ENCODE measurements around the gene TMEM98. TPM values are rescaled to one million over a fixed set of nuclear protein-coding genes. Genes with fewer than 3 reads are reported as not detected.
"Not testable (repeated sequence)": the region's sequence is repeated elsewhere in the genome, so short reads cannot be mapped to it uniquely, and the experiment has no call there.

Gene TMEM98
- total RNA-seq, 1 donor from 2014 or later, result 56.6 TPM

DNA sequence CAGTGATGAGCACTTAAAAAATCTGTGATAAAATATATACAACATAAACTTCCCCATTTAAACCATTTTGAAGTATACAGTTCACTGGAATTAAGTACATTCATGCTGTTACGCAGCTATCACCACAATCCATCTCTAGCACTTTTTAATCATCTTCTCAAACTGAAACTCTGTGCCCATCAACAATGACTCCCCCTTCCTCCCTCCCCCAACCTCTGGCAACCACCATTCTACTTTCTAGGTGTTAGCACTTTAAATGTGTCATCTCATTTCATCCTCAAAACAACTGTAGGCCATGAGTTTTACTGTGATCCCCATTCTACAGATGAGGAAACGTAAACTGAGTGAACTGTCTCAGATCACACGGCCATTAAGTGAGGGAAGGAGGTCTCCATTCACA, 13.8 kb upstream of the TMEM98 start:
- no peak for DNase-seq (ENCODE audit: low read depth in 2 of 2)

DNA sequence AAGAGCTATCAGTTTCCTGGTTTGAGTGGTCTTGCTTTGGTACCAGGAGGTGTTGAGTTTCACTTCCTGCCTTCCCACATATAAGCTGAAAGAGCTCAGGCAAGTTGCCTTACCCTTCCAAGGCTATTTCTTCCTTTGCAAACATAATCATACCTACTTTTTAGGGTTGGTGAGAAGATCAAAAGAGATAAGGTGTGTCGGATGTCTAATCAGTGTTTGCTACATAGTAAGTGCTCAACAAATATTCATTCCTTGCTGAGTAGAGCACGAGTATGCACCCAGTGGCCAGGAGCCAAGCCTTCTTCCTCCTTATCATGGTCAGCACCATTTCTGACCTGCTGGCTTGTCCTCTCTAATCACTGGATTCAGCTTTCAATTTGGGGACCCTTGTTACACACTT, 12.7 kb upstream of the TMEM98 start:
- no peak for DNase-seq (ENCODE audit: low read depth in 2 of 2)

DNA sequence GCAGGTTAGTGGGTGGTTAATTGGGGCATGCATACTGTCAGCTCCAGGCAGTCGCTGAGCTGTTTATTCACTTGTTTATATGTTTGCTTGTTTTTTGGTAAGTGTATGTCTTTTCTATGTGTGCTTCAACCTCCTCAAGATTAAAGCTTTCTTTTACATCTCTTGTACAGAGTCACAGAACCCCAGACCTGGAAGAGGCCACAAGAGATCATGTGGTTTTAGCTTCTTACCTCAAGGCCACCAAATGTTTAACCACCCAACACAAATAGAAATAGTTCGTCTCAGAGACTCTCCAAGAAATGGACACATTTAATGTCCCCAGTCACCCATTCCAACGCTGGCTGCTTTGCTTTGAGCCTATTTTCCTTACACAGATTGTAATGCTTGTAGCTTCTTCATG, 11.8 kb upstream of the TMEM98 start:
- DNase-seq (ENCODE audit: low read depth in 2 of 2), result no peak

DNA sequence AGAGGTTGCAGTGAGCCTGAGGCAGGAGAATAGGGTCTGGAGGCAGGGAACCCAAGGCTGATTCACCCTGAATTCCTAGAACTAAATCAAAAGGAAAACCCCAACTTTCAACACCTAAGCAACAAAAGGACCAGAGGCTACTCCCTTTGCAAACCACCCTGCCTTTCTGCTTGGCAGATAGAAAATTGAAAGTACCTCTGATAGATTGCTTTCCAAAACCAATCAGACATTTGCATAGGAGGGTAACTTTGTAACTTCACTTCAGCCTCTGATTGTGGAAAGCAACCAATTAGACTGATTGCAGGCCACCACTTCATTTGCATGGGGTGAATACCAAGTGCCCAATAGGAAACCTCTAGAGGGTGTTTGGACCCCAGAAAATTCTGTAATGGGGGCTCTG, 10.9 kb upstream of the TMEM98 start:
- no peak for DNase-seq (ENCODE audit: low read depth in 2 of 2)

DNA sequence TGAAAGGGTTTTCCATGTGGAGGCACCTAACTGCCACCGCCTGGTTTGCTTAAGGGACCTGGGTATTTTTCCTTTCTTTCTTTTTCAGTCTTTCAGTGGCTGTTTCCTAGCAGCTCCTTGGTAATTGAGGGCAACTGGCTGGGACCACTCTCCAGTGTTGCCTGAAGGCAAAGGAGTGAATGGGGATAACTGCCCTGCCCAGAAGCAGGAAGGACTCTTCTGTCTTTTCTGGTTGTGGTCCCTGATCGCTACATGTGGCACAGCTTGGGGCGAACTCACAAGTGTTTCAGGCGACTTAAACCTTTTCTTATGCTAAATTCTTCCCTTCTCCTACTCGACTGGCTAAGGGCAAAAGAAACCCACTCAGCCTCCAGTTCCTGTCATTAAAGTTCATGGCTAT, 10.1 kb upstream of the TMEM98 start:
- no peak for DNase-seq (ENCODE audit: low read depth in 2 of 2)

DNA sequence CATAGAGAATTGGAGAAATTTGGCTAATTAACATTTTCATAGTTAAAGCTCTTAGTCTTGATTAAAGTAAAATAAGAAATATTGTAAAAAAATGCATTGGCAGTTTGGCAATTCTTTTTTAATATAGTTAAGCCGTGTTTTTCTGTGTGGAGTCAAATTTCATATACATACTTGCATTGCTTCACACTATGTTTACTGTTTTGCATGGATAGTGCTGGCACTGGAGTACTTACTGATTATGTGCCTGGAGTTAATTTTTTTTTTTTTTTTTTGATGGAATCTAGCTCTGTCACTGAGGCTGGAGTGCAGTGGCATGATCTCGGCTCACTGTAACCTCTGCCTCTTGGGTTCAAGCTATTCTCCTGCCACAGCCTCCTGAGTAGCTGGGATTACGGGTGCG, 8.1 kb upstream of the TMEM98 start:
- DNase-seq (ENCODE audit: low read depth in 2 of 2), result not testable (repeated sequence)

DNA sequence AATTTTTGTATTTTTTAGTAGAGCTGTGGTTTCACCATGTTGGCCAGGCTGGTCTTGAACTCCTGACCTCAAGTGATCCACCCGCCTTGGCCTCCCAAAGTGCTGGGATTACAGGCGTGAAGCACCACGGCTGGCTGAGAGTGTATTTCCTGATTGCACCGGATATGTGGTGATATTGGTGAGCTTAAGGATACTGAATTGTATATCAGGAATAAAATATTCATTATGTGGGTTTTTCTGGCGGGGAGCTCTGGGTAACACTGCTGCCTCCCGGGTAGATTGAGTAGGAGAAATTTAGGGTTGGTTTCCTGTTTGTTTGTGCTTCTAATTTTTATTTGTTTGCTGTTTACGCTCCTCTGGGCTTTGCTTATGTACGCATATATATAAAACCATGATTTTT, 7.7 kb upstream of the TMEM98 start:
- no peak for DNase-seq (ENCODE audit: low read depth in 2 of 2)

DNA sequence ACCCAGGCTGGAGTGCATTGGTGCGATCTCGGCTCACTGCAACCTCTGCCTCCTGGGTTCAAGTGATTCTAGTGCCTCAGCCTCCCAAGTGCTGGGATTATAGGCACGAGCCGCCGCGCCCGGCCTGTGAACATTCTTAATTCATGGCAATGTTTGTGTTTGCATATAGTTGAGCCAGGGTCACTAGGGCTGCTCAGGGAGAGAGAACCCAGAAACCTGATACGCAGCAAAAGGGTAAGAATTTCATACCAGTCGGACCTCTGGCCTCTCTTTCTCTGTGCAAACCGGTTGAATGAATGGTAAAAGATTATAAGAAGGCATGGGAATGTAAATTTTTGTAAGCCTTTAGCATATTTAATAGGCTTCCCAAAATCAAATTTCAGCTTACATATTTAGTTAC, 6.9 kb upstream of the TMEM98 start:
- no peak for DNase-seq (ENCODE audit: low read depth in 2 of 2)

DNA sequence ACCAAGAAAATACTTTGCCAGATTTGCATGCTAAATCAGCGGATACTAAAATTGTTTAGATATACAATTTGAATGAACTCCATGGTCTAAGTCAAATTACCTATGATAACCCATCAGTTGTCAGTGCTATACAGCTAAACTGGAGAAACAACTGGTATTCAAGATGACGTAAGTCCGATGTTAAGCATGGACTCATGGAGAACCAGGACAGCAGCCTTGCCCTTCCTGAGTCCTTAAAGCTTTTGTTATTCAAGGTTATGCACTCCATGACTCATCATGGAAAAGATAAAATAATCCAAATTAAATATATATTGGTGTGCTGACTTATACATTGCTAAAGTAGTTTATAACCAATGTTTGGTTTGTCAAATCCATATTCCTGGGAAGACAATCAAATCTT, 4.0 kb upstream of the TMEM98 start:
- DNase-seq (ENCODE audit: low read depth in 2 of 2), result peak; percentile 21 to 50

DNA sequence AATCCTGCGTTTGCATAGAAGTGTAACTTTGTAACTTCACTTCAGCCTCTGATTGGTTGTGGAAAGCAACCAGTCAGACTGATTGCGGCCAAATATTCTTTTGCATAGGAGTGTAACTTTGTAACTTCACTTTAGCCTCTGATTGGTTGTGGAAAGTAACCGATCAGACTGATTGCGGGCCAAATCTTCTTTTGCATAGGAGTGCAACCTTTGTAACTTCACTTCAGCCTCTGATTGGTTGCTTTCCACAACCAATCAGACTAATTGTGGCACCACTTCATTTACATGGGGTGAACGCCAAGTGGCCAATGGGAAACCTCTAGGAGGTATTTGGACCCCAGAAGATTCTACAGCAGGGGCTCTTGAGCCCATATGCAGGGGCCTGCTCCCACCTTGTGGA, 1.8 kb upstream of the TMEM98 start:
- DNase-seq (ENCODE audit: low read depth in 2 of 2), result no peak

DNA sequence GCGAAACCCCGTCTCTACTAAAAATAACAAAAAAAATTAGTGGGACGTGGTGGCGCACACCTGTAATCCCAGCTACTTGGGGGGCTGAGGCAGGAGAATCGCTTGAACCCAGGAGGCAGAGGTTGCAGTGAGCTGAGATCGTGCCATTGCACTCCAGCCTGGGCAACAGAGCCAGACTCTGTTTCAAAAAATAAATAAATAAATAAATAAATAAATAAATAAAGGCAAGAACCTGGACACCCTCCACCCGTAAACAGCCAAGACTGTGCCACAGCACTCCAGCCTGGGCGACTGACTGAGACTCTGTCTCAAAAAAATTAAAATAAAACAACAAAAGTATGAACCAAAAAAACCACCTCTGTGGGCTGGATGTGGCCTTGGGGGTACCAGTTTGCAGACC, 1.2 kb upstream of the TMEM98 start:
- DNase-seq (ENCODE audit: low read depth in 2 of 2), result not testable (repeated sequence)

DNA sequence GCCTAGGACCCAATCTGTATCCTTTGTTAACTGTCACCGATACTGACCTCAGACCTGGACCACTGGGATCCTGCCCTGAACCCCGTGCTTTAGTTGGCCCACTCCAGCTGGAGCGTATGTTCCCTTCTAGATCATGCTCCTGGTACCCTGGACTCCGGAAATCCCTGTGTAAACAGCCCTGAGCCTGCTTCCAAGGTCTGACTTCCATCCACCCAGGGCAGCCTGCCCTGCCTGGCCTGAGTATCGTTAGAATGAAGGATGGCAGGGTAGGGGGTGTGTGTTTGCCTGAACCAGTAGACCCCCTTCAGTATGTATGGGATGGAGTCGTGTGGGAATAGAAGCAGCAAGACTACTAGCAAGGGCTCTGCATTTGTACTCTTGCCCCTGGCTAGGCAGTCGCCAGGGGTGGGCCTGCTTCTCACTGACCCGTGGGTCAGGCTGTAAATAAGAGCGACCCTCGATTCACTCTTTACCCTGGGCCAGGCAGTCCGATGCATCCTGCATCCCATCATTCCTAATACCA, 691 bp upstream of the TMEM98 start:
- DNase-seq (ENCODE audit: low read depth in 2 of 2), result peak; percentile 37 to 88

DNA sequence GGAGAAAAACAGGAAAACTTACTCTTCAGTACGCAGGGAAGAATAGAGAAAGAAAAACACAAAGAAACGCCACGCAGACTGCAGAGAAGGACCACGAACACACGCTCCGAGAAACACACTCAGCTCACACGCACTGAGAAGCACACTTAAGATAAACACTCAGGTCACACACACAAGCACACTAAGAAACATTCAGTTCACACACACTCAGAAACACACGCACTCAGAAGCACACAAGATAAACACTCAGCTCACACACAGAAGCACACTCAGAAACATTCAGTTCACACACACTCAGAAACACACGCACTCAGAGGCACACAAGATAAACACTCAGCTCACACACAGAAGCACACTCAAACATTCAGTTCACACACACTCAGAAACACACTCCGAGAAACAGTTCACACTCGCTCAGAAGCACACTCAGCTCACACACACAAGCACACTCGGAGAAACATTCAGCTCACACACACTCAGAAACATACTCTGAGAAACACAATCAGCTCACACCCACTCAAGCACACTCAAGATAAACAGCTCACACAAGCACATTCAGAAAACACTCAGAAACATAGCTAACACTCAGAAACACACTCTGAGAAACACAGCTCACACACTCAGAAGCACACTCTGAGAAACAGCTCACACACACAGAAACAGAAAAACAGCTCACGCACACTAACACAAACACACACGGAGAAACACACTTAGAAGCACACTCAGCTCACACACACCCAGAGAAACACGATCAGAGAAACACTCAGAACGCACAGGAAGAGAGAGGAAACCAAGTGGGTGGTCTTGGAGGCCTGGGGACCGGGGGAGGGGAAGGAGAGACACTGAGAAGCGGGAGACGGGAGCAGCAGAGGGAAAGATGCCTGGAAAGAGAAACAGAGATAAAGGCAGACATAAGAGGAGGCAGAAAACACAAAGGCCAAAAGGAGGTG, 908 bp downstream of the TMEM98 start:
- DNase-seq (ENCODE audit: low read depth in 2 of 2), result peak in 1 of 2 donors; percentile 31

DNA sequence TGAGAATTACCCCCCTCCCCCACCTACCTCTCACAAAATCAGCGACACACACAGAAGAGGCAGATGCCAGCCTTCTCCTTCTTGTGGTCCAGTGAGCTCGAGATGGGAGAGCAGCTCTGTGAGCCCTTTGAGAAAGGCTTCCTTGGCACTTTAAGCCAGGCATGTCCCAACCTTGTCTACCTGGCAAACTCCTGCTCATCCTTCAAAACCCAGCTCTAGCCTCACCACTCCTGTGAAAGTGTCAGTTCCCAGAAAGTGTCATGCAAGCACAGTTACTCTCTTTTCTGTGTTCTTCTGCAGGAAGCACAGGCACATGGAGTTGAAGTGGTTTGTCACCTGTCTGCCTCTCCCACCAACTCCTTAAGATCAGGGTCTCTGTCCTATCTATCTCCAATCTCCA, 1.6 kb downstream of the TMEM98 start:
- no peak for DNase-seq (ENCODE audit: low read depth in 2 of 2)

DNA sequence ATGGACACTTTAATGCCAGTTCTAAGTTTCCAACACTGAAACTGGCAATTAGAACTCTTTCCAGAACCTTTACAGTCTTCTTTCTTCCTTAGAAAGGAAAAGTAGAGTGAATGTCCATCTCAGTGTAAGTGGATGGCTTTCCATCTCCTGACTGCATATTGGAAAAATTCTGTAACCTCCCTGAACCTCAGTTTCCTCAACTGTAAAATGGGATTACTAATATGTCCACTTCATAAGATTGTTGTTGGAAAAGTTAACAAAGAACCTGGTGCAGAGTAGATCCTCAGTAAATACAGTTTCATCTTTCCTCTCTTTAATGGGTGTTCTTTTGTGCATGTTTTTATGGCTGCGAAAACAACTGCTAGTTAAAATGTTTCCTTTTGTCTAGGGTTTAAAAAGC, 2.6 kb downstream of the TMEM98 start:
- no peak for DNase-seq (ENCODE audit: low read depth in 2 of 2)

DNA sequence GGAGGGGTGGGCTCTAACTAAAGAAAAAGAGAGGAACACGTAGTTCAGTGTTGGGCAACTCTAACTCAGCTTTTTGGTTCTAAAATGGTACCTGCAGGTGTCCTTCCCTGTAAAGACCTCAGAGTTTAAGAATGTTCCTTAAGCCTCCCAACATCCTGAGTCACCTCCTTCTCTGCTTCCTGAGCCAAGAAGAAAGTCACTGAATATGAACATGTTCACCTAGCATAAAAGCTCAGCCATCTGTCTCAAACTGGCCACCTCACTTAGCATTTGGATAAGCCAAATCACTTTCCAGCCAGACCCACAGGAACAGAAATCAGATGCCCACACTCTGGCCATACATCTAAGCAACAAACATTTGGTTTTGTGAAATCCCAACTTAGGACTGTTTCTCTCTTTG, 3.7 kb downstream of the TMEM98 start:
- peak in 1 of 2 donors; percentile 6 for DNase-seq (ENCODE audit: low read depth in 2 of 2)

DNA sequence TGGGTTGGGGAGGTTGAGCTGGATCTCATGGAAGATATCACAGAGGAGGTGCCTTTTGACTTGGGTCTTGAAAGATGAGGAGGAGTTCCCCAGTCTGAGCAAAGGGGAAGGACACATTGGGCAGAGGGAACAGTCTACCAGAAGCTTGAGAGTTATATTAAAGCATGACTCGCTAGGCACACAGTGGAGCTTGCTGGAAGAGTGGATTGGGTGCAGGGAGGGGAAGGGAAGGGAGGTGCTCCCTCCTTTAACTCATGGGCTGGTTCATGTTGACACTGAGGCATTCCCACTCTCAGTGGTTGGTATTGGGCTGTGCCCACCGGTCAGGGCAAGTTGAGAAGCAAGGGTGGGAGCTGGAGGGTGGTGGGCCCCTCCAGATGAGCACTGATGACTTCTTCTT, 5.9 kb downstream of the TMEM98 start:
- no peak for DNase-seq (ENCODE audit: low read depth in 2 of 2)

DNA sequence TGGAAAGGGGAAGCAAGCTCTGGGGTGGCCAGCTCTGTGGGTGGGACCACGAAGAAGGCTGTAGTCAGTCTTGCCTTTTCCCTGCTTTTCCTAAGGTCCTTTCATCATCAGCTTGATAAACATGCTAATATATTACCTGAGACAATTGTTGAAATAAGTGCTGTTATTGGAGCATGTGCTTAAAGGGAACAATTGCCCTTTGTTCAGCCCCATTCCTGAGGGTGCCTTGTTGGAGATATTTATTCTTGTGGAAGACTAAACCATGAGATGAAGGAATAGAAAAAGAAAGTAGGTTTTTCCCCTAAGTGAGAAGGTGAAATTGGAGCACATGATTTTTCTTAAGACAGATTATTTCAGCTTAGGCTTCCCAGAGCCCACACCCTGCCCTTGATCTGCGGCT, 7.8 kb downstream of the TMEM98 start:
- DNase-seq (ENCODE audit: low read depth in 2 of 2), result no peak

DNA sequence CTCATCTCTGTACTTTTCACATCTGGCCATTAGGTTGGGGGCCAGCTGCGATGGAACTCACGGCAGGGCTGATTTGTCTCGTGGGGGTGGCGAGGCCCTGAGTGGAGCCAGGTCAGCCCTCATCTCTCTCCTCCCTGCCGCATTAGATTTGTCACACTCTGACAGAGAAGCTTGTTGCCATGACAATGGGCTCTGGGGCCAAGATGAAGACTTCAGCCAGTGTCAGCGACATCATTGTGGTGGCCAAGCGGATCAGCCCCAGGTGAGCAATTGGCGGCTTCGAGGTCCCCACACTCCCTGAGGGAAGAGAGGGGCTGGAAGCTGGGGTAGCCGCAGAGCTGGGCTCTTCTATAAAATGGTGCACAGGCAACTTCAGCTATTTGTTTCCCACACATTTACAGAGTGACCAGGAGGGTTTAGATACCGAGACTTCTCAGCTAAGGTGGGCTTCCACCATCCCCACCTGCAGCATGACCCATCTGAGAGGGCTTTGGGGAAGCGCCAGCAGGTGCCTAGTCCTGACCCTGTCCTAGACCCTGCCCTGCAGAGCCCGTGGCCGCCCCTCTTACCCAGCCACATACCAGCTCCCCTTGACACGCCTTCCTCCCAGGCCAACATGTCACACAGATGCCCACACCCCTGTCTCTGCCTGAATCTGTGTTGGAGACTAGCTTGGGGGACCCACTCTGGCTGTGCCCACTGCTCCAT, 8.4 kb downstream of the TMEM98 start:
- DNase-seq (ENCODE audit: low read depth in 2 of 2), result no peak

DNA sequence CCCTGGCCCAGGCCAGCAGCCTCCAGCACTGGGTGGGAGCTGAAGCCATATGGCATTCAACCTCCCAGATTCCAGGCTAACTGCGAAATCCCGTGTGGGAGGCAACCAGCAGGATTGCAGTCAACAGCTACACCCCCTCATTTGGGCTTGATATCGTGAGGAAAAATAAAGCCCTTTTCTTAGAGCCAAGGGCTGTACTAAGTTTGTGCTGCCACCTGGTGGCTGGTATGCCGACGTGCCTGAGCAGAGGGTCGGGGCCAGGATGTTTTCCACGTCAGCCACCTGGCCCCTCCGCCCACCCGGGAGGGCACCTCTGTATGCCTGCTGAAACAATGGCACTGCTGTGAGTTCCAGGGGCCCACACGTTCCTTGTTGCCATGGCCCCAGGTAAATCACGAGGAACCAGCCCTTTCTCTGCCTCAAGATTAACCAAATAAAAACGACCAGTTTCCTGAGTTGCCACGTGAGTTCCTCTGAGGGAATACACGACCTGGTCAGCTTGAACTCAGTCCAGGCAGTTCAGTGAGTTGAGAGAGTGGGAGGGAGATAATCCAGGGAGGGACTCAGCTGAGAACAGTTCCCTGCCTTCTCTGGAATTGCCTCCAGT, 9.0 kb downstream of the TMEM98 start:
- DNase-seq (ENCODE audit: low read depth in 2 of 2), result peak; percentile 66 to 90

DNA sequence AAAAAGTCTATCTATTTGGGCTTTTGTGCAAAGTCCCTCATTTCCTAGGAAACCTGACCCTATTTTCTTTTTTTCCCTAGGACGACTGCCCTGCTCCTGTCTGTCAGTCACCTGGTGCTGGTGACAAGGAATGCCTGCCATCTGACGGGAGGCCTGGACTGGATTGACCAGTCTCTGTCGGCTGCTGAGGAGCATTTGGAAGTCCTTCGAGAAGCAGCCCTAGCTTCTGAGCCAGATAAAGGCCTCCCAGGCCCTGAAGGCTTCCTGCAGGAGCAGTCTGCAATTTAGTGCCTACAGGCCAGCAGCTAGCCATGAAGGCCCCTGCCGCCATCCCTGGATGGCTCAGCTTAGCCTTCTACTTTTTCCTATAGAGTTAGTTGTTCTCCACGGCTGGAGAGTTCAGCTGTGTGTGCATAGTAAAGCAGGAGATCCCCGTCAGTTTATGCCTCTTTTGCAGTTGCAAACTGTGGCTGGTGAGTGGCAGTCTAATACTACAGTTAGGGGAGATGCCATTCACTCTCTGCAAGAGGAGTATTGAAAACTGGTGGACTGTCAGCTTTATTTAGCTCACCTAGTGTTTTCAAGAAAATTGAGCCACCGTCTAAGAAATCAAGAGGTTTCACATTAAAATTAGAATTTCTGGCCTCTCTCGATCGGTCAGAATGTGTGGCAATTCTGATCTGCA, 12.9 kb downstream of the TMEM98 start:
- DNase-seq (ENCODE audit: low read depth in 2 of 2), result no peak

Data from dermis microvascular lymphatic vessel endothelial cell (primary cell).